Large intestine (tissue), 3 donors: ENCODE data around the gene OVOL1. TPM values are rescaled to one million over a fixed set of nuclear protein-coding genes. Genes with fewer than 3 reads are reported as not detected.
"Not testable (repeated sequence)": the region's sequence is repeated elsewhere in the genome, so short reads cannot be mapped to it uniquely, and the experiment has no call there.

ENCODE experiments used
- DNase-seq, 2 donors: peaks; one replicate each; pipeline versions ENCODE4 v3.0.0 to v3.0.0-alpha.2; 2013
- H3K27ac ChIP-seq: one replicate; pipeline ENCODE4 v1.5.1; 2013; ENCODE audit warnings: low read length
- H3K27me3 ChIP-seq: 2 replicates; pipeline ENCODE4 v1.6.1; 2013; ENCODE audit warnings: low read length; ENCODE audit not compliant: control insufficient read depth, insufficient read depth
- H3K36me3 ChIP-seq: 2 replicates; pipeline ENCODE4 v1.6.1; 2013; ENCODE audit warnings: low read length; ENCODE audit not compliant: control insufficient read depth, insufficient read depth
- H3K4me1 ChIP-seq: one replicate; pipeline ENCODE4 v1.6.1; 2013; ENCODE audit warnings: low read length; ENCODE audit not compliant: control insufficient read depth, insufficient read depth
- H3K4me3 ChIP-seq: one replicate; pipeline ENCODE4 v1.5.1; 2013; ENCODE audit warnings: low read length
- H3K9me3 ChIP-seq: one replicate; pipeline ENCODE4 v1.6.1; 2013; ENCODE audit warnings: mild to moderate bottlenecking, low read depth, low read length, moderate library complexity; ENCODE audit not compliant: control insufficient read depth
- WGBS: methylation state at CpG from one replicate; pipeline ENCODE4 v1.1.5; 2013; ENCODE audit warnings: low lambda C conversion rate; ENCODE audit not compliant: insufficient coverage; 5-methylcytosine and 5-hydroxymethylcytosine counted together
- polyA plus RNA-seq: library from polyadenylated mRNA; unstranded; fragments of 120-200 nt; gene quantifications from one replicate; pipeline ENCODE4 v1.2.1, GENCODE V29; 2013

The OVOL1 gene
- polyA plus RNA-seq, 1 donor = 32.6 TPM

GRCh38 chr11:65814986-65815565, 28.2 kb downstream of the OVOL1 start:
- no peak for DNase-seq
- 100% methylated on average over 3 of the region's 16 CpGs for WGBS
- Histone ChIP-seq H3K4me3 (no peak overlapping the region), H3K9me3 (no peaks in the 10 kb centered on the region), H3K4me1 (peaks cover 35% of the 10 kb centered on the region), H3K27me3 (no peaks in the 10 kb centered on the region), H3K27ac (peak overlapping the region; percentile 85), H3K36me3 (no peaks in the 10 kb centered on the region)

GRCh38 chr11:65816696-65817095, 29.8 kb downstream of the OVOL1 start:
- WGBS = no CpG with 5 or more reads among the region's 3 CpGs
- Histone ChIP-seq H3K36me3 (no peaks in the 10 kb centered on the region), H3K9me3 (no peaks in the 10 kb centered on the region), H3K4me3 (peak overlapping the region; percentile 51), H3K4me1 (peaks cover 49% of the 10 kb centered on the region), H3K27me3 (no peaks in the 10 kb centered on the region), H3K27ac (peak overlapping the region; percentile 92)
- DNase-seq = no peak

GRCh38 chr11:65817312-65817834, 30.5 kb downstream of the OVOL1 start:
- peak in 1 of 2 donors; percentile 54 for DNase-seq
- H3K36me3 ChIP-seq = no peaks in the 10 kb centered on the region
- WGBS = 0% methylated on average over 2 of the region's 5 CpGs
- H3K27me3 ChIP-seq = no peaks in the 10 kb centered on the region
- no peaks in the 10 kb centered on the region for H3K9me3 ChIP-seq
- peak overlapping the region; percentile 51 for H3K4me3 ChIP-seq
- peak overlapping the region; percentile 92 for H3K27ac ChIP-seq
- H3K4me1 ChIP-seq = peaks cover 56% of the 10 kb centered on the region

DNA sequence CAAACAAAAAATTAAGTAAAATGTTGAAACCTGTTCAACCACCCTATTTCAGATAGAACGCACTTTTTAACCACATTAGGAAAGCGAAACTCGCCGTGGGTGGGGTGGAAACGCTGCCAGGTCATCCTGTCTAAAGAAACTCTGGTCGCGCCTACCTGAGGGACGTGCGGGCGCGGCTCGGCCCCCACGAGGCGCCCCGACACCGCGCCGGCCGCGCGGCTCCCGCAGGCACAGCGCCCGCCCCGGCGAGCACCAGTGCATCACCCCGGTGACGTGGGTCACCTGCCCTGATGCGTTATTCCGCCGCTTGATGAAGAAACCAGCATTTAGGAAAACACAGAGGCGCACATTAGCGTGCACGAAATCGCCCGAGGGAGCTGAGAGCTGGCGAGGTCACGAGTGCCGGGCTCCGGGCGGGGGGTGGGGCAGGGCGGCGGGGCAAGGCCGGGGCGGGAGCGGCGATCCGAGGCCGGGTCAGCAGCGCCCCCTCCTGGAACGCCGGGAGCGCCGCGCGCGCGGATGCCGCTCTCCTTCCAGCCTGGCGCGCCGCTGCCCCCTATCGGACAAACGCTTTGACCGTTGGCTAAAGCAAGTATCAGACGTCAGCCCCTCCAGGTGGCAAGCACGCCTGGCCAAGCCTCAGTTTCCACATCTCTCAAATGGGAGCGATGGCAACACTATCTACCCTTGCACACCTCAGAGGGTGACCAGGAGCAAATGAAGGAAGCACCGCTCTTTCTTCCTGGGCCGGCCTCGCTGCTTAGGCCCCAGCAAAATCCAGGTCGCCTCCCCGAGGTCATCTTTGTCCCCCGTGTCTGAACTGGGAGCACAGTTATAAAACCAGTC, 31.2 kb downstream of the OVOL1 start:
- Histone ChIP-seq H3K4me1 (peaks cover 61% of the 10 kb centered on the region), H3K36me3 (no peaks in the 10 kb centered on the region), H3K4me3 (peak overlapping the region; percentile 51), H3K27me3 (no peaks in the 10 kb centered on the region), H3K27ac (peak overlapping the region; percentile 92), H3K9me3 (no peaks in the 10 kb centered on the region)
- WGBS = no CpG with 5 or more reads among the region's 74 CpGs
- peak; percentile 89 to 90 for DNase-seq

DNA sequence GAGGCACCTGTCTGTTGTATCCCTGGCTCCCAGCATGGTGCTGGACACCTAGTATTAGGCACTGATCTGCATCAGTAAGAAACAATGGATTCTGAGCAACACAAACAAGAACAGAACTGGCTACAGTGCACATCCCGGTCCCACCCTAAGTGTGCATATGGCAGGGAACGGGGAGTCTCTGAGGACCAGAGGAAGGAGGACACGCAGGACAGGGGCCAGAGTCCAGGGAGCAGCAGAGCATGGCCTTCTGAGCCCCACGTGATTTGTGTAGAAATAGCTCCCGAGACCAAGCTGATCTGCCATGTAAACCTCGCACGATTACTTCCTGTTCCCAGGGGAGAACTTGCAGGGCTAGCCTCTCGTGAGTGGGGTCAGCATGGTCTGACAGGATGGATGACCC, 34.2 kb downstream of the OVOL1 start:
- H3K4me3 ChIP-seq = no peak overlapping the region
- peaks cover 64% of the 10 kb centered on the region for H3K4me1 ChIP-seq
- no CpG with 5 or more reads among the region's 8 CpGs for WGBS
- DNase-seq = peak; percentile 92 to 95
- H3K27me3 ChIP-seq = no peaks in the 10 kb centered on the region
- H3K36me3 ChIP-seq = no peaks in the 10 kb centered on the region
- peak overlapping the region; percentile 96 for H3K27ac ChIP-seq
- H3K9me3 ChIP-seq = no peaks in the 10 kb centered on the region

DNA sequence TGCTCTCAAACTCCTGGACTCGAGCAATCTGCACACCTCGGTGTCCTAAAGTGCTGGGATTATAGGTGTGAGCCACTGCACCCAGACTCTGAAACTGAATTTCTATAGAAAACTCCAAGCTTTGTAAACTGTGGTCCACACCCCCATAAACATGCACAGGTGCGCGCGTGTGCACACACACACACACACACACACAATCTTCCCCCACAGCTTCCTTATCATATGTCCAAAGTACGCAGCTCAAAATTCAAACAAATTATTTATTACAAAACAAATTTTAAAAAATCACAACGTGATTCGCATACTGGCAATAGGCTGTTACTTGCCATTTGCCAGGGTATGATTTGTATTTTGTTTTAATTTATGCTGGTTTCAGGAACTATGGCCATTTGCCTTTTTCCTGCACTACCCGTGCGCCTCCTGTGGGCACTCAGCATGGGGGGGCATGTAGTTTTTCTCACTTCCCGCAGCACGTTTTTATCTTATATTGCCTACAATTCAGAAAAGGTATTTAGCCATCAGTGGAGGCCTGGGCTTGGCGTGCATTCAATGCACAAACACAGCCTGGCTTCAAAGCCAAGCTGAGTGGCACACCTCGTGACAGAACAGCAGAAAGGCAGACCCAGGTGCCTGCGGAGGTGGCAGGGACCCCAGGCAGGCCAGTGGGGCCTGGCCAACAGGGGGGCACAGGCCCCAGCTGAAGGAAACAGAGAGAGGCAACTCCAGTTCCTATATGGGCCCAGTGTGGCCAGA, 36.1 kb downstream of the OVOL1 start:
- H3K27ac ChIP-seq = peak overlapping the region; percentile 96
- no peaks in the 10 kb centered on the region for H3K36me3 ChIP-seq
- no peak overlapping the region for H3K4me3 ChIP-seq
- peak; percentile 70 to 80 for DNase-seq
- H3K27me3 ChIP-seq = no peaks in the 10 kb centered on the region
- 27% methylated on average over 3 of the region's 15 CpGs for WGBS
- no peaks in the 10 kb centered on the region for H3K9me3 ChIP-seq
- peaks cover 62% of the 10 kb centered on the region for H3K4me1 ChIP-seq

DNA sequence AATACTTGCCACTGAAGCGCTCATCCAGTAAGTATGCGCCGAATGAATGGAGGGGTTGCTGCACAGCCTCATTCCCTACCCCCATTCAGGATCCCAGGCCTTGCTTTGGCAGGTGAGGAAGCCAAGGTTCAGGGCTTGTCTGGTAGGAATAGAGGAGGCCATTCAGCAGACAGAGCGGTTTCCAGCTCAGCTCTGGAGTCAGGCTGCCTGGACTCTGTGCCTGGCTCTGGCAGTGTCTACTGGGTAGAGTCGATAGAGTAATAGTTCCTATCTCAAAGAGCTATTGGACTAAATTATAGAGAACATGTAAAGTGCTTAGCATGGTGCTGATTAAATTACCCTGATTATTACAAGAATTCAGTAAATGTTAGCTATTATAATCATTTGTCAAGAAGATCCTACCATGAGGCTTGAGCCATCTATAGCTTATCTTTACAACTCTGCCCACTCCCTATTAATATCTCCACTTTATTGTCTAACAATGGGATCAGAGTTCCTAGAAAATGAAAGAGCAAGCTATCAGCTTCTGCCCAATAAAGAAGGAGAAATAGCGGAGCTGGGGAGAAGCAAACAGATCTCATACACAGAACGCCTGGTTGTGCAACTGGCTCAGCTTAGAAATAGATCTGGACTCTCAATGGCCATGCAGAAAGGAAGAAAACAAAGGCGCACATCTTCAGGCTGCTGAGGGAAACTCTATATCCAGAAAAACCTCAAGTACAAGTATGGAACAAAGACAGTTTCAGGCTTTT, 40.3 kb downstream of the OVOL1 start:
- WGBS = 60% methylated on average over 1 of the region's 8 CpGs
- H3K4me3 ChIP-seq = peak overlapping the region; percentile 5
- peaks cover 51% of the 10 kb centered on the region for H3K4me1 ChIP-seq
- H3K27ac ChIP-seq = peak overlapping the region; percentile 90
- H3K9me3 ChIP-seq = no peaks in the 10 kb centered on the region
- DNase-seq = peak; percentile 88 to 95
- H3K36me3 ChIP-seq = no peaks in the 10 kb centered on the region
- no peaks in the 10 kb centered on the region for H3K27me3 ChIP-seq

- DNase-seq = no peak
- Histone ChIP-seq H3K9me3 (no peaks in the 10 kb centered on the region), H3K27me3 (no peaks in the 10 kb centered on the region), H3K36me3 (no peaks in the 10 kb centered on the region), H3K27ac (no peak overlapping the region), H3K4me1 (peaks cover 39% of the 10 kb centered on the region), H3K4me3 (no peak overlapping the region)
- no CpG with 5 or more reads among the region's 4 CpGs for WGBS
Observed at GRCh38 chr11:65829459-65829858, 42.6 kb downstream of the OVOL1 start.

DNA sequence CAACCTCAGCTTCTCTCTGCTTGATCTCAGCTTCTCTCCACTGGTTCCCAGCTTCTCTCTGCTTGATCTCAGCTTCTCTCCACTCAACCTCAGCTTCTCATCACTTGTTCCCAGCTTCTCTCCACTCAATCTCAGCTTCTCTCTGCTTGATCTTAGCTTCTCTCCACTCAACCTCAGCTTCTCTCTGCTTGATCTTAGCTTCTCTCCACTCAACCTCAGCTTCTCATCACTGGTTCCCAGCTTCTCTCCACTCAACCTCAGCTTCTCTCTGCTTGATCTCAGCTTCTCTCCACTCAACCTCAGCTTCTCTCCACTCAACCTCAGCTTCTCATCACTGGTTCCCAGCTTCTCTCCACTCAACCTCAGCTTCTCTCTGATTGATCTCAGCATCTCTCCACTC, 45.4 kb downstream of the OVOL1 start:
- H3K4me1 ChIP-seq = peaks cover 32% of the 10 kb centered on the region
- not testable (repeated sequence) for H3K36me3 ChIP-seq, H3K9me3 ChIP-seq, H3K27ac ChIP-seq, H3K4me3 ChIP-seq, H3K27me3 ChIP-seq, DNase-seq
